GM19043 (cell line): Measurements from ENCODE around the gene WDR27.

Source experiments
- ATAC-seq: cut with Tn5 transposase; IDR thresholded peaks from one replicate; pipeline ENCODE4 v1.9.1; 2021; ENCODE audit warnings: low read depth; ENCODE audit not compliant: unreplicated experiment

The WDR27 gene

GRCh38 chr6:169421586-169422264 lies 280.1 kb downstream of the WDR27 start:
- ATAC-seq: no peak

- ATAC-seq: no peak
Observed at GRCh38 chr6:169420912-169421543, 280.8 kb downstream of the WDR27 start.

DNA sequence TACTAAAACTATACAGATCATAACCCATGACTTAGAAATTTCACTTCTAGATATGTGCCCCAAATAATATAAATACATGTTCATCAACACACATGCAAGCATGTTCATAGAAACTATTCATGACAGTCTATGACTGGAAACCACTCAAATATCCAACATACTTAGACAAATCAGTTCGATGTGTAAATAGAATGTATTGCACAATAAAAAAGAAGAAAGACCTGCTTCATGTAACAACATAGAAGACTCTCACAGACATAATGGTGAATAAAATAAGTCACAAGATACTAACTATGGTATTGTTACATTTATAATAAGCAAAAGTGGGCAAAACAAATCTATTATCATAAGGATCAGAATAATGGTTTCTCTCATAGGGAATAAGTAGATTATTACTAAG lies 284.7 kb downstream of the WDR27 start:
- ATAC-seq: no peak

DNA sequence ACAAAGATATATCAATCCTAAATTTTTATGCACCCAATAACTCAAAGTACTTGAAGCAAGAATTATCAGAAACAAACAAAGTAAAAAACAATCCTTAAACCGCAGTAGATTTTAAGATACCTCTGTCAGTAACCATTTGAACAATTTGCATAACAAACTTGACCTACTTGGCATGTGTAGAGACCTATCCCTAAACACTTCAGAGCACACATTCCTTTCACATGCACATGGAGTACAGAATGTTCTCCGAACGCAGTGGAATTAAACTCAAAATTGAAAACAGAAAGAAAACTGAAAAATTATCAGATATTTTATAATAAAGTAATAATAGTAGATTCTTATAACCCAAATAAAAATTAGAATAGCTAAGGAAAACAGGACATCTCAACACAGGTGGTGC lies 285.6 kb downstream of the WDR27 start:
- no peak for ATAC-seq

DNA sequence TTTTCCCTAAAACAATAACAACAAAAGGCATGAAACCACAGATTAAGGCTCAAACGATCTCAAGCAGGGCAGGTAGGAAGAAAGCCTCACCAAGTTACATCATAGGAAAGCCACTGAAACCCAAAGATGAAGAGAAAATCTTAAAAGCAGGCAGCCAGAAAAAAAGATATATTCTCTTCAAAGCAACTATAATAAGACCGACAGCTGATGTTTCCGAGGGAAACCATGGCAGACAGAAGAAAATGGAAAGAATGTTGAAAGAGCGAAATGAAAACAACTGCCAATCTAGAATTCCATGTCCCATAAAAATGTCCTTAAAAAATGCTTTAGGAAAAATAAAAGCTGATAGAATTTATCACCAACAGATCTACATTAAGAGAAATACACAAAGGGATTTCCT lies 286.6 kb downstream of the WDR27 start:
- no peak for ATAC-seq

GRCh38 chr6:169411722-169412121 lies 290.1 kb downstream of the WDR27 start:
- no peak for ATAC-seq

GRCh38 chr6:169411296-169411695 lies 290.5 kb downstream of the WDR27 start:
- ATAC-seq: no peak

DNA sequence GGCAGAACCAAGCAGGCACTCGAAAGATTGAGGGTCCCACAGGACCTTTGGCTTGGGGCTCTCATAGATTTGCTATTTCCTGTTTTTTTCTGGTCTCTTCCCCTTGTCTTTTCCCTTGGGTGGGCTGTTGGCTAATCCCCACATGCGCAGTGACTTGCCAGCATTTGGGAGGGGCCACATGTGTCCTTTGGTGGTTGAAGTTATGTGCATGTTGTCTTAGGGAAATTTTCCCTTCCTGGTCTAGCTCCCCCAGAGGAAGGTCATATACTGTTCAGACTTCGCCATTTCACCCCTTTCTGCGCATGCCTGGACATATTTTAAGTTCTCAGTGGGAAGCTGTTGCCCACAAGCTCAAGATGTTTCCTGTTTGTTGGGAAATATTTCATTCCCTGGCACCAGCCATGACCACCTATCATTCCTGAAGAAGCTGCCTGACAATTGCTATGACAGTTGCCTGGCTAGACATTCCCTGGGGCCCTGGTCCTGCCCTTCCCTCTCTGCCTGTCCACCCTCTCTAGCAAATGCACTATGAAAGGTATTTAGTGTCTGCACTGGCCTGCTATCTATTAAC lies 292.0 kb downstream of the WDR27 start:
- ATAC-seq: no peak

GRCh38 chr6:169407325-169407724 lies 294.5 kb downstream of the WDR27 start:
- ATAC-seq: no peak
